Measurements from ENCODE around the gene MAST4. TPM values are rescaled to one million over a fixed set of nuclear protein-coding genes. Genes with fewer than 3 reads are reported as not detected.

Gene MAST4
- total RNA-seq, 1 donor from 2014 or later: 112 TPM

DNA sequence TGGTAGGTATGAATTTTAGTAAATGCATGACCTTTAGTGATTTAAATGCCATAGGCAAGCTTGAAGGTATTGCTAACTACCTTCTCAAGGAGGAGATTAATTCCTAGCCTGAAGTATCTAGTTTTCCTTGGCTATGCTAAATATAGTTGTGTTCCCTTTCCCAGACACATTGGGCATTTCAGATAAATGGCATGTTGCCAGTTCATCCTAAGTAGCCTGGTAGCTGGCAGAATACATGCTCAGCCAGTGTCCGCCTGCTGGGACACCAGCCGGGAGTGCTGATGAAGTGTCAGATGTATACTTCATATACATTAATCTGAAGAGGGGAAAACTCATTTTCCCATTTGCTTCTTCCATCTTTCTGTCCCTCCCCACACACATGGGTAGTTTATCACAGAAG, 196.9 kb downstream of the MAST4 start:
- H3K36me3 Mint-ChIP-seq (ENCODE audit: low read depth, unreplicated experiment): no peaks in the 10 kb centered on the region
- TF ChIP-seq, protein P1, sequence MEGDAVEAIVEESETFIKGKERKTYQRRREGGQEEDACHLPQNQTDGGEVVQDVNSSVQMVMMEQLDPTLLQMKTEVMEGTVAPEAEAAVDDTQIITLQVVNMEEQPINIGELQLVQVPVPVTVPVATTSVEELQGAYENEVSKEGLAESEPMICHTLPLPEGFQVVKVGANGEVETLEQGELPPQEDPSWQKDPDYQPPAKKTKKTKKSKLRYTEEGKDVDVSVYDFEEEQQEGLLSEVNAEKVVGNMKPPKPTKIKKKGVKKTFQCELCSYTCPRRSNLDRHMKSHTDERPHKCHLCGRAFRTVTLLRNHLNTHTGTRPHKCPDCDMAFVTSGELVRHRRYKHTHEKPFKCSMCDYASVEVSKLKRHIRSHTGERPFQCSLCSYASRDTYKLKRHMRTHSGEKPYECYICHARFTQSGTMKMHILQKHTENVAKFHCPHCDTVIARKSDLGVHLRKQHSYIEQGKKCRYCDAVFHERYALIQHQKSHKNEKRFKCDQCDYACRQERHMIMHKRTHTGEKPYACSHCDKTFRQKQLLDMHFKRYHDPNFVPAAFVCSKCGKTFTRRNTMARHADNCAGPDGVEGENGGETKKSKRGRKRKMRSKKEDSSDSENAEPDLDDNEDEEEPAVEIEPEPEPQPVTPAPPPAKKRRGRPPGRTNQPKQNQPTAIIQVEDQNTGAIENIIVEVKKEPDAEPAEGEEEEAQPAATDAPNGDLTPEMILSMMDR (IDR thresholded peaks at IDR 0.05; ENCODE audit: unreplicated experiment): no peak
- no peaks in the 10 kb centered on the region for H3K27me3 Mint-ChIP-seq (ENCODE audit: unreplicated experiment)
- H3K4me3 Mint-ChIP-seq (ENCODE audit: unreplicated experiment): no peak overlapping the region
- H3K27ac Mint-ChIP-seq (ENCODE audit: unreplicated experiment): no peak overlapping the region
- H3K4me1 Mint-ChIP-seq (ENCODE audit: unreplicated experiment): no peaks in the 10 kb centered on the region
- no peak for DNase-seq (ENCODE audit: low spot score)
- no peaks in the 10 kb centered on the region for H3K9me3 Mint-ChIP-seq (ENCODE audit: unreplicated experiment)

DNA sequence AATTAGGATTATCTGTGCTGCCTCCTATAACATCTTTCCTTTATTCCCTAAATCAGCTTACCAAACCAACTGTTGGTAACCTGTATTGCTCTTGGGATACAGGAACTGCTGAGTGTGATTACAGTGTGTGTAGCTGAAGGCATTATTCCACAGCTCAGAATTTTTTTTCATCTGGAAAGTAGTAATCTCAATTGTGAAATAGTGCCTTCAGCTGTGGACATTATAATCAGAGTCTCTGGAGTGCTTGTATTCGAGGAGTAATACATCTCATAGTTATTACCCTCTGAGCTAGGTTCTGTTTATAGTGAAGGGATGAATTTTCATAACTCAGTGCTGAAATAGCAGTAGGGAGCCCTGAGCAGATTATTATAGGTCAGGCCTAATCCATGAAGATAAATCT, 199.5 kb downstream of the MAST4 start:
- Mint-ChIP-seq H3K36me3 (ENCODE audit: low read depth, unreplicated experiment) (no peaks in the 10 kb centered on the region), H3K4me3 (ENCODE audit: unreplicated experiment) (no peak overlapping the region), H3K27me3 (ENCODE audit: unreplicated experiment) (no peaks in the 10 kb centered on the region), H3K9me3 (ENCODE audit: unreplicated experiment) (no peaks in the 10 kb centered on the region), H3K27ac (ENCODE audit: unreplicated experiment) (no peak overlapping the region), H3K4me1 (ENCODE audit: unreplicated experiment) (no peaks in the 10 kb centered on the region)
- TF ChIP-seq, protein P1 (IDR thresholded peaks at IDR 0.05; ENCODE audit: unreplicated experiment): no peak
- DNase-seq (ENCODE audit: low spot score): no peak

DNA sequence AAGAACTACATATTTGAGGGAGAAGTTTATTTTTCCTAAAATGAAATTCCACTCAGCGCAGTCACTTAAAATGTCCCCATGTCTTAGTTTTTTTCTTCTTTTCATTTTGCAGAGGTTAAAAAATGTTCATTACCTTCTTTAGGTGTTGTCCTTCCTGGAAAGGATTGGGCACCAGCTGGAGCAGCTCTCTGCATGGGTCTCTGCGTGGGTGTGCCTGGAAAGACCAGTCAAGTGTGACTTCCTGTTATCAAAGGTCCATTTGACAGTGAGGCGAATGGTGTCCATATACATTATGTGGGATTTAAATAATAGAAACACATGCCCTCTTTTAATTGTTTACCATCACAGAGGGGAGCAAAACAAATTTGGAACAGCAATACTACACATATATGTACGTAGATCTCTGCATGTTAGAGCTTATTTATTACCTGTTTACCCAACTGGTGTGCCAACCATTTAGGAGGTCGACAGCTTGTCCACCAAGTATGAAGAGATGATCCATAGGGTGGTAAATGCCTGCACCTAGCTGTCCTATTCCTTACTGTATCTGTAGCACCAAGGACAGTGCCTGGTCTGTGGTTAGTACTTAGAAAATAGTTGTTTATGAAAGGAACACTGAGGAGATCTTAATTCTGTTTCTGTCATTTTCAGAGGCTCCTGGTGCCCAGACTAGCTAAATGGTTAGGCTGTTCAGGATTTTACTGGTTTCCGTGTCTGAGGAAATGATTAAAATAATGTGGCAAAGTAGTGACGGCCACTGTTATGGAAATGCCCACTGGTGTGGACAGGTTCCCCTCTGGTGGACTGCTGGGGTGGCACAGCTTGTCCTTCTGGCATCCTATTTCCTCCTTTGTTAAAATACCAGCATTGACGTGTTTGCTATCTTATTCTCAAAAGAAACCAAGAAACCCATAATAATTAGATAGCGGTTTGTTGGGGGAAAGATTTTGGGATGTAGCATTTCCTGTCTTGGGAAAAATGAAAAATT, 200.4 kb downstream of the MAST4 start:
- Mint-ChIP-seq H3K27ac (ENCODE audit: unreplicated experiment) (no peak overlapping the region), H3K9me3 (ENCODE audit: unreplicated experiment) (no peaks in the 10 kb centered on the region), H3K4me3 (ENCODE audit: unreplicated experiment) (no peak overlapping the region), H3K4me1 (ENCODE audit: unreplicated experiment) (no peaks in the 10 kb centered on the region), H3K36me3 (ENCODE audit: low read depth, unreplicated experiment) (no peaks in the 10 kb centered on the region), H3K27me3 (ENCODE audit: unreplicated experiment) (no peaks in the 10 kb centered on the region)
- no peak for DNase-seq (ENCODE audit: low spot score)
- TF ChIP-seq, protein P1 (IDR thresholded peaks at IDR 0.05; ENCODE audit: unreplicated experiment): no peak

DNA sequence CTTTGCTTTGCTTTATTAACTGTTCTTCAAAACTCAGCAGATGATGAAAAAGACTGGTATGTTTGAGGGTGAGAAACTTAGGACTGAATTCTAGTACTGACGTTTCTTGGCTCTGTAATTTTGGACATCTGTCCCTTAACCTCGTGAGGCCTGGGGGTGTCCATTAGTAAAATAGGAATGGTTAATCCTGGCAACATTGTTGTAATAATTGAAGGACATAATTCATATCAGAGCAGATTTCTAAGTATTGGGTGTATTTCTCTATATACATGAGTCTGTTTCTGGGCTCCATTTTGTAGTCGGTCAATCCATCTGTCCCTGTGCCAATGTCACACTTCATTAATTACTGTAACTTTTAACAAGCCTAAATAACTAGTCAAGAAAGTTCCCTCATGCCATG, 206.7 kb downstream of the MAST4 start:
- TF ChIP-seq, protein P1 (IDR thresholded peaks at IDR 0.05; ENCODE audit: unreplicated experiment): no peak

More for the DNA sequence above, 206.7 kb downstream of the MAST4 start:
- Mint-ChIP-seq H3K27ac (ENCODE audit: unreplicated experiment) (no peak overlapping the region), H3K27me3 (ENCODE audit: unreplicated experiment) (no peaks in the 10 kb centered on the region), H3K4me1 (ENCODE audit: unreplicated experiment) (peaks cover 6% of the 10 kb centered on the region), H3K9me3 (ENCODE audit: unreplicated experiment) (no peaks in the 10 kb centered on the region), H3K36me3 (ENCODE audit: low read depth, unreplicated experiment) (no peaks in the 10 kb centered on the region), H3K4me3 (ENCODE audit: unreplicated experiment) (no peak overlapping the region)
- DNase-seq (ENCODE audit: low spot score): no peak

All from endothelial cell (in vitro differentiated cells).